ENCODE data around the gene ARHGEF25. TPM values are rescaled to one million over a fixed set of nuclear protein-coding genes. Genes with fewer than 3 reads are reported as not detected.

ARHGEF25 gene
- total RNA-seq, 4 donors from 2014 or later, result 77.7 to 133 (median 111) TPM

DNA sequence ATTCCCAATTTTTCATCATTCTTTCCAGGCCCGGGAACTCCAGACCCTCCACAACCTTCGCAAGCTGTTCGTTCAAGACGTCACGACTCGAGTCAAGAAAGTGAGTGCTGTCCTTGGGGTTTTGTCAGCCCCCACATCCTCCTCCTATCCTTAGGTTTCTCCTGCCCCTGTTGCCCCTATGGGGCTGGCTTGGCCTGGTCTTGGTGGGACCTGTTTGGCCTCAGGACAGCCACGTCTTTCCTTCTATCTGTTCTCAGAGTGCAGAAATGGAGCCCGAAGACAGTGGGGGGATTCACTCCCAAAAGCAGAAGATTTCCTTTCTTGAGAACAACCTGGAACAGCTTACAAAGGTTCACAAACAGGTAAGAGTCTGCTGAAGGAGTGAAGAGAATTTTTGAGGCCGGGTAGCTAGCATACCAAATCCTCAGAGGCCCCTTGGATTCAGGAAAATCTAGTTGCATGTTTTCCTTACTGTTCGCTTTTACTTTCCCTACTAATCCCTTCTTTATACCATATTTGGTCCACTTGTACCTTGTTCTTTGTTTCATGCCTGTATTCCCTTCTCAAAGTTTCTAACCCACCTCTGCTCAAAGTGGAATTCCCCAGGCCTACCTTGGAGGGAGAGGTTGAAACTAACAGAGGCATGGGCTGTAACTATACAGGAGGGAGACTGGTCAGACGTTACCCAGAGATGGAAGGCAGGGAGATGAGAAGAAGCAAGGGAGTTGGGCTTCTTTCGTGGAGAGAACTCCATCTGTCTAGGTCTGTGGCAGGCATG is 33.1 kb upstream of the ARHGEF25 start:
- Histone ChIP-seq H3K4me3 (no peak overlapping the region), H3K27me3 (no peaks in the 10 kb centered on the region), H3K9me3 (no peaks in the 10 kb centered on the region), H3K27ac (replicated peaks in 1 of 4) (no peak overlapping the region), H3K36me3 (peaks cover 0 to 34% (median 6%) of the 10 kb centered on the region in 4 donors), H3K4me1 (peaks cover 0 to 1% (median 0%) of the 10 kb centered on the region in 4 donors)
- WGBS, result 88% methylated on average over 12 of the region's 12 CpGs
- intact Hi-C loops (cut with DNase I), result no loop called here
- TF ChIP-seq, protein P1, sequence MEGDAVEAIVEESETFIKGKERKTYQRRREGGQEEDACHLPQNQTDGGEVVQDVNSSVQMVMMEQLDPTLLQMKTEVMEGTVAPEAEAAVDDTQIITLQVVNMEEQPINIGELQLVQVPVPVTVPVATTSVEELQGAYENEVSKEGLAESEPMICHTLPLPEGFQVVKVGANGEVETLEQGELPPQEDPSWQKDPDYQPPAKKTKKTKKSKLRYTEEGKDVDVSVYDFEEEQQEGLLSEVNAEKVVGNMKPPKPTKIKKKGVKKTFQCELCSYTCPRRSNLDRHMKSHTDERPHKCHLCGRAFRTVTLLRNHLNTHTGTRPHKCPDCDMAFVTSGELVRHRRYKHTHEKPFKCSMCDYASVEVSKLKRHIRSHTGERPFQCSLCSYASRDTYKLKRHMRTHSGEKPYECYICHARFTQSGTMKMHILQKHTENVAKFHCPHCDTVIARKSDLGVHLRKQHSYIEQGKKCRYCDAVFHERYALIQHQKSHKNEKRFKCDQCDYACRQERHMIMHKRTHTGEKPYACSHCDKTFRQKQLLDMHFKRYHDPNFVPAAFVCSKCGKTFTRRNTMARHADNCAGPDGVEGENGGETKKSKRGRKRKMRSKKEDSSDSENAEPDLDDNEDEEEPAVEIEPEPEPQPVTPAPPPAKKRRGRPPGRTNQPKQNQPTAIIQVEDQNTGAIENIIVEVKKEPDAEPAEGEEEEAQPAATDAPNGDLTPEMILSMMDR (IDR thresholded peaks at IDR 0.05), result no peak
- no peak for TF ChIP-seq POLR2A (IDR thresholded peaks at IDR 0.05; ENCODE audit: low read depth)
- TF ChIP-seq POLR2AphosphoS5 (IDR thresholded peaks at IDR 0.05), result no peak
- TF ChIP-seq EP300 (IDR thresholded peaks at IDR 0.05), result no peak
- no peak for DNase-seq (ENCODE audit: extremely low spot score)

DNA sequence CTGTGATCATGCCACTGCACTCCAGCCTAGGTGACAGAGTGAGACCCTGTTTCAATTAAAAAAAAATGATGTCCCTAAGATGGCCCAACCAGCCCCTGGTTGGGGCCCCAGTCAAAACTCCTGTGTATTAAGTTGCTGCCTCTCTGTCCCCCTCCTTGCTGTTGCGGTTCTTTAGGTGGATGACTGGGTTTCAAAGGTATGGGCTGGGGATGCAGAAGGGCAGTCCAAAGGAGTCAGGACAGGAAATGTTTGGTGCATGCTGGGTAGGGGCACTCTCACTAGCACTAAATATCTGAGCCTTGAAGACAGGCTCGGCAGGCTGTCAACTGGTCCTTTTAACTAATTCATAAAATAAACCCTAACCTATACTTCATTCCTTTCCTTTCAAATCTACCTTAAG is 32.2 kb upstream of the ARHGEF25 start:
- intact Hi-C loops (cut with DNase I), result no loop called here
- DNase-seq (ENCODE audit: extremely low spot score), result no peak
- TF ChIP-seq POLR2A (IDR thresholded peaks at IDR 0.05; ENCODE audit: low read depth), result no peak
- TF ChIP-seq POLR2AphosphoS5 (IDR thresholded peaks at IDR 0.05), result no peak
- no peak for TF ChIP-seq EP300 (IDR thresholded peaks at IDR 0.05)
- TF ChIP-seq, protein P1 (IDR thresholded peaks at IDR 0.05), result no peak
- Histone ChIP-seq H3K27me3 (no peaks in the 10 kb centered on the region), H3K9me3 (no peaks in the 10 kb centered on the region), H3K4me1 (peaks cover 0 to 7% (median 2%) of the 10 kb centered on the region in 4 donors), H3K27ac (replicated peaks in 1 of 4) (no peak overlapping the region), H3K4me3 (no peak overlapping the region), H3K36me3 (peaks cover 0 to 34% (median 6%) of the 10 kb centered on the region in 4 donors)
- WGBS, result 82% methylated on average over 2 of the region's 2 CpGs

DNA sequence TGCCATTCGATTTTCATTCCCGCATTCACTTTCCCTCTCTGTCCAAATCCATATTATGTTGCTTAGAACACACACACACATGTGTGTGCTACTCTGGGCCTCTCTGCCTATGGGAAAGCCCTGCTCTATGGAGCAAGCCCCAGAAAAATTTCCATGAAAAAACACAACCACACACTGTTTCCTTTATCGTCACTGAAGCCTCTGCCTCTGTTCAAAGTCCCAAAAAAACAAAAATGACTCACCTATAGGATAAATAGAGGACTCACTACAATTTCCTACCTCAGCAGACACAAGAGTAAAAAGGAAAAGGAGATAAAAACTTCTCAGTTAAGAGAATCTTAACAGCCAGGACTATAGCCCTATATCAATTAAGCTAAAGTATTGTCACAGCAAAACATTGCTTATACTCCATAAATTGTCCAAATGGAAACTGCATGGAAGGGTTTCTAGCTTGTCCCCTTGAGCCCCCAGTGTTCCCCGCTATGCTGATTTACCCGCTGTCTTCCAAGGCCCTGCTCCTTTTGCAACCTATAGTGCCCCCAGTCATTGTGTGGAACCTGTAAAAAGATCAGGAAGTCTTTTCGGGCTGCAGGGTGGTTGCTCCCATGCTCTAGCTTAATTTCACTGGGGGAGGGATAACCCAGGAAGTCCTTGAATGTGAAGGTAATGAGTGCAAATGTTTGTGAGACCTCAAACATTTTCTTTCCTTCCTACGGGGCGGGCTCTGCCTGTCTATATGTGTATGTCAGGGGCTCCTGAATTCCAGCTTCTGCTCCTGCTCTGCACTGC is 31.4 kb upstream of the ARHGEF25 start:
- peaks cover 0 to 34% (median 6%) of the 10 kb centered on the region in 4 donors for H3K36me3 ChIP-seq
- intact Hi-C loops (cut with DNase I), result loop anchor here (5.0 kb wide), 1 partner anchor 112 kb away; the partner anchor contains the start of gene OS9
- H3K27me3 ChIP-seq, result no peaks in the 10 kb centered on the region
- no peak for DNase-seq (ENCODE audit: extremely low spot score)
- WGBS, result 90% methylated on average over 7 of the region's 8 CpGs
- TF ChIP-seq POLR2AphosphoS5 (IDR thresholded peaks at IDR 0.05), result no peak
- TF ChIP-seq POLR2A (IDR thresholded peaks at IDR 0.05; ENCODE audit: low read depth), result no peak
- TF ChIP-seq EP300 (IDR thresholded peaks at IDR 0.05), result no peak
- TF ChIP-seq, protein P1 (IDR thresholded peaks at IDR 0.05), result no peak
- no peaks in the 10 kb centered on the region for H3K9me3 ChIP-seq
- H3K27ac ChIP-seq (replicated peaks in 1 of 4), result no peak overlapping the region
- no peak overlapping the region for H3K4me3 ChIP-seq
- H3K4me1 ChIP-seq, result peaks cover 0 to 7% (median 2%) of the 10 kb centered on the region in 4 donors

DNA sequence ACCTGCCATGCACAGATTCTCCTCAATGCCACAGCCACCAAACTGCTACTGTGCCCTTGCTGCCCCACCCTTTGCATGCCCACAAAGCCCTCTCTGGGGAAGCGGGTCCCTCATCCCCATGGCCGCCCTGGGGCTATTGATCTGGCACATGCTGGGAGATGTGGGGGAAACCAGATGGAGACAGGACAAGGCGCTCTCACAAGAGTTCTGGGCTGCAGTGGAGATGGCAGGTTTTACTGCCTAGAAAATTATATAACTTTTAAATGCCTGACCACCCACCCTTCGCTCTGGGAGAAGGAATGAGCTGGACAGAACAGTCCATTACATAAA is 30.8 kb upstream of the ARHGEF25 start:
- H3K4me3 ChIP-seq, result no peak overlapping the region
- no peak for DNase-seq (ENCODE audit: extremely low spot score)
- TF ChIP-seq, protein P1 (IDR thresholded peaks at IDR 0.05), result no peak
- TF ChIP-seq POLR2AphosphoS5 (IDR thresholded peaks at IDR 0.05) (no peak), EP300 (IDR thresholded peaks at IDR 0.05) (no peak), POLR2A (IDR thresholded peaks at IDR 0.05; ENCODE audit: low read depth) (no peak)
- peaks cover 0 to 32% (median 4%) of the 10 kb centered on the region in 4 donors for H3K36me3 ChIP-seq
- H3K27ac ChIP-seq (replicated peaks in 1 of 4), result no peak overlapping the region
- H3K27me3 ChIP-seq, result no peaks in the 10 kb centered on the region
- peaks cover 0 to 7% (median 2%) of the 10 kb centered on the region in 4 donors for H3K4me1 ChIP-seq
- H3K9me3 ChIP-seq, result no peaks in the 10 kb centered on the region
- intact Hi-C loops (cut with DNase I), result loop anchor here (5.0 kb wide), 1 partner anchor 112 kb away; the partner anchor contains the start of gene OS9
- WGBS, result 88% methylated on average over 4 of the region's 4 CpGs
